ENCODE measurements around the gene ATG9A.

- no peak for TF ChIP-seq CTCF (IDR thresholded peaks at IDR 0.05)
- no peak for TF ChIP-seq POLR2AphosphoS5 (IDR thresholded peaks at IDR 0.05)
- TF ChIP-seq POLR2A (IDR thresholded peaks at IDR 0.05), result no peak
Measured at GRCh38 chr2:219247678-219248642, 18.5 kb upstream of the ATG9A start.
